ENCODE results near the gene INTS1.

- TF ChIP-seq CTCF (IDR thresholded peaks at IDR 0.05), result no peak
- no peak for TF ChIP-seq POLR2A (IDR thresholded peaks at IDR 0.05)
- no peak for TF ChIP-seq EP300 (IDR thresholded peaks at IDR 0.05)
- no peak for TF ChIP-seq POLR2AphosphoS5 (IDR thresholded peaks at IDR 0.05)
Measured at GRCh38 chr7:1421946-1422345, 82.2 kb downstream of the INTS1 start.
